HFF-Myc (cell line): ENCODE measurements around the gene ZDHHC6.

Experiments used
- DNase-seq: peaks from one replicate; pipeline ENCODE4 v3.0.0-alpha.2; 2011; ENCODE audit warnings: low read depth; ENCODE audit errors: extremely low read depth
- H3K4me3 ChIP-seq: replicated peaks from 2 replicates; pipeline ENCODE4 v1.5.1; 2011; ENCODE audit warnings: low read depth, mild to moderate bottlenecking, control low read depth, low read length
- TF ChIP-seq, protein P1 (sequence below): IDR thresholded peaks from 2 replicates; pipeline ENCODE4 v1.5.1; 2012; ENCODE audit warnings: mild to moderate bottlenecking, low read depth, low read length, control low read depth; ENCODE audit errors: missing control alignments

The ZDHHC6 gene

DNA sequence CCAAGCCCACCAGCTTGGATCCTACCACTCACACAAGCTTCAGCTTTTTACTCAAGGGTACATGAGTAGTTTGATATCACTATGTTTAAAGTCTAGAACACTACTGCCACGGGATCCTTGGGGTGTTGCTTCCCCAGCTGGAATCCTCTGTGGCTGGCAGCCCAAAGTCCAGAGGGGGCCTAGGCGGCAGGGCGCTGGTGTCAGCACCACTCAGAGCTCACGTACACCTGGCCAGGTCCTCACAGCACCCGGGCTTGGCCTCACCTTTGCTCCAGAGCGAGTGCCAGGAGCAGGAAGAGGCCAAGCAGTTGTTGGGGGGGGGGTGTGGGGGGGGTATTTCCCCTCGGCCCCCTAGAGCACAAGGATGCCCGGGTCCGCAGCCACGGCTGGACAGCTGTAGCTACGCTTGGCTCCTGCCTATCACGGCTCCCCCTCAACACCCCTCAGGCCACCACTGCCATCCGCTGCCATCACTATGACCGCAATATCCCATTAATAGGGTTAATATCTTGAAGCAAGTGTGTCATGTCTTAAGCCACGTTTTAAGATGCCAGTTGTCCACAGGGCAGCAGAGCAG is 17.0 kb downstream of the ZDHHC6 start:
- H3K4me3 ChIP-seq, result no peak overlapping the region
- TF ChIP-seq, protein P1, sequence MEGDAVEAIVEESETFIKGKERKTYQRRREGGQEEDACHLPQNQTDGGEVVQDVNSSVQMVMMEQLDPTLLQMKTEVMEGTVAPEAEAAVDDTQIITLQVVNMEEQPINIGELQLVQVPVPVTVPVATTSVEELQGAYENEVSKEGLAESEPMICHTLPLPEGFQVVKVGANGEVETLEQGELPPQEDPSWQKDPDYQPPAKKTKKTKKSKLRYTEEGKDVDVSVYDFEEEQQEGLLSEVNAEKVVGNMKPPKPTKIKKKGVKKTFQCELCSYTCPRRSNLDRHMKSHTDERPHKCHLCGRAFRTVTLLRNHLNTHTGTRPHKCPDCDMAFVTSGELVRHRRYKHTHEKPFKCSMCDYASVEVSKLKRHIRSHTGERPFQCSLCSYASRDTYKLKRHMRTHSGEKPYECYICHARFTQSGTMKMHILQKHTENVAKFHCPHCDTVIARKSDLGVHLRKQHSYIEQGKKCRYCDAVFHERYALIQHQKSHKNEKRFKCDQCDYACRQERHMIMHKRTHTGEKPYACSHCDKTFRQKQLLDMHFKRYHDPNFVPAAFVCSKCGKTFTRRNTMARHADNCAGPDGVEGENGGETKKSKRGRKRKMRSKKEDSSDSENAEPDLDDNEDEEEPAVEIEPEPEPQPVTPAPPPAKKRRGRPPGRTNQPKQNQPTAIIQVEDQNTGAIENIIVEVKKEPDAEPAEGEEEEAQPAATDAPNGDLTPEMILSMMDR, result no peak
- no peak for DNase-seq

DNA sequence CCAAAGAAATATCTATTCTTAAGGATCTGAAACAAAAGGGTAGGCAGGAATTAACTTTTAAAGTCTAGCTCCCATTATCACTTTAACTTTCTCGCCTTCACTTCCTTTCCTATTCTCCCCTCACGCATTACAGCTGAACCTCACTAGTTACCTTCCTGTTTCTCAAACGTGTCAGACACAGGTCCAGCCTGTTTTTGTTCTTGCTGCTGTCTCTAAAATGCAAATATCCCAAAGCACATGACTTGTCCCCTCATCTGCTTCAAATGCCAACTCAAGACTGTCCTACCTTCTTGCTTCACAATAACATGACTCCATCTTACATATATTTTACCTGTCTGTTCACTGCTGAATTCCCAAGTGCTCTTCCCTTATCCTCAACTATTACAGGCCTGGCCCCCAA is 17.6 kb downstream of the ZDHHC6 start:
- TF ChIP-seq, protein P1, result no peak
- no peak for DNase-seq
- no peak overlapping the region for H3K4me3 ChIP-seq

DNA sequence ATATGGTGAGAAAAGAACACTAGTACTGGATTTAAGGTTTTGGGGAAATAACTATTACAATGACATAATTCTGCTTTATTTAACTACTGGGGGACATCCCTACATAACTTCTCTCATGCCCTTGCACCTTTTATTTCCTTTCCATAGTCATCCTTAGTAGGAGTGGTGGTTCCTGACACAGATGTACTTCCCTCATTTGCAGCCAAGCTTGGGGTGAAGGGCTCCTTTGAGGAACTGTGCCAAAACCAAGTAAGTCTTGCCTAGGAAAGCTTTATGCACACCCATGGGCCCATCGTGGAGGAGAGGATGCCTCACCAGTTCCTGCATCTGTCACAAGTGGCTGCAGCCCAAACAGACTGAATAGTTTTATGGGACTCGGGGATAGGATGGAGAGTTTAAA is 20.6 kb downstream of the ZDHHC6 start:
- H3K4me3 ChIP-seq, result no peak overlapping the region
- no peak for DNase-seq
- TF ChIP-seq, protein P1, result no peak

DNA sequence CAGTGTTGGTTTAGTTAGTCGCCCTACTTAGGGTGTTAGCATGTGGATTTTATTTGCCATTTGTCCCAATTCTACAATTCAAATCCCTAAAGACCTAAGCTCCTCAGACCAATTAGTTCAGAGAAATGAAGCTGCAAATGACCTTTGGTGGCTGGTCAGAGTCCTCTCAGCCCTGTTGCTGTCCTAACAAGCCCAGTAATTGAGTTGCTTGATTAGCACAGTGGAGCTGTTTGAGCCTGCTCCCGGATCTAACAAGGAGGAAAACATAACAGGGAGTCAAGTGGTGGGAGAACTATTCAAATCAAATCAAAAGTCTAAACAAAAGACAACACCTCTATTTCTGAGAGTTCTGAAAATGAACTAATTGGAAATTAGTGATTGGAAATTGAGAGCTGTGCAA is 22.1 kb downstream of the ZDHHC6 start:
- H3K4me3 ChIP-seq, result no peak overlapping the region
- TF ChIP-seq, protein P1, result no peak
- DNase-seq, result no peak

DNA sequence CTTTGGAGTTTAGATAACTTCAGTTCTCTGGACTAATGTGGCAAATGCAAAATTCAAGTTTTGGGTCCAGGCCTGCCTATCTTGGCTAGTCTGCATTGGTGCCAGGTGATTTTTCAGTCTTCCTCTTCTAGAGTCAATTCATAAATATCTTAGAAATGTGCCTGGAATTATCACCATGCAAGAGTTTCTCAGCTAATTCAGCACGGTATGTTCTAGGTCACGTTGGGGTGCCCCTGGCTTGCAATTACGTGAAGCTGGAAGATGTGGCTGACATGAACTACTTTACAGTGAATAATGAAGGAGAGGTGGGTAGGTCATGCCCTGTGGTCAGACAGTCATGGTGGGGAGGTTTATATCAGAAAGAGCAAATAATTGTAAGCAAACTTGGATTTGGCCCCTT is 25.0 kb downstream of the ZDHHC6 start:
- no peak for DNase-seq
- TF ChIP-seq, protein P1, result no peak

DNA sequence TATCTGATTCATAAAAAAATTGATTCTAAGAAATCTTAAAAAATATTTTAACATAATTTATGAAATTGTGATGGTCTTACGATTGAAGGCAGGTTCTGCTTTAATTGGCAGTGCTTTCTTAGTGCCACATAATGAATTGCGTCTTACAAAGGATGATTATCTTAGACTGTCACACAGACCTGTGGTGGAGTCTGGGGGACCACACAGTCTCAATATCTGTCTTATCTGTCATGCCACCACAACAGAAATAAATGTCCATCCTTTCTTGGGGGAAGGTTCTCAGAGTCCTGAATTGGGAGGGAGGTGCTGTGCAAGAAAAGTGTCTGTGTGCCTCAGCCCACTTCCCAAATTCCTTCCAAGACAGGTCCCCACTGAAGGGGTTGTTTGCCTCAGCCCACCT is 34.0 kb downstream of the ZDHHC6 start:
- H3K4me3 ChIP-seq, result no peak overlapping the region
- TF ChIP-seq, protein P1, result no peak
- DNase-seq, result no peak

More for the DNA sequence above, 25.0 kb downstream of the ZDHHC6 start:
- no peak overlapping the region for H3K4me3 ChIP-seq

DNA sequence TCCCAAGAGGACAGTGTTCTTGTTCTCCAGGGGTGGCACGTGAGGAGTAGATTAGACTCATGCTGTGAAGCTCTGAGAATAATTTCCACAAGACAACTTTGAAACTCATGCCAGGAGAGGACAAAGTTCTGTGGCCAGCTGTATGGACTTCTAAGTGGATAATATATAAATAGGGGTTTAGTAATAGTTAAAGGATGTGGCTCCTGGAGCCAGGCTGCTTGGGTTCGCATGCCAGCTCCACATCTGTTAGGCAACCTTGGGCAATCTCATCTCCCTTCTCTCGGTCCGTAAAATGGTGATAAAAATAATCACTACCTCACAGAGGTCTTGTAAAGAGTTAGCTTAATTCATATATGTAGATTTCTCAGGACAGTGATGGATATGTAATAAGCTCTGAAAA is 37.0 kb downstream of the ZDHHC6 start:
- DNase-seq, result no peak
- TF ChIP-seq, protein P1, result no peak
- no peak overlapping the region for H3K4me3 ChIP-seq
